ENCODE measurements around the gene NACC2. TPM values are rescaled to one million over a fixed set of nuclear protein-coding genes. Genes with fewer than 3 reads are reported as not detected.
"Not testable (repeated sequence)": the region's sequence is repeated elsewhere in the genome, so short reads cannot be mapped to it uniquely, and the experiment has no call there.

Gene NACC2
- total RNA-seq, 1 donor from 2014 or later = 4.5 TPM

- H3K36me3 Mint-ChIP-seq = no peaks in the 10 kb centered on the region
These were observed 50.0 kb downstream of the NACC2 start for GRCh38 chr9:136044971-136045594.

GRCh38 chr9:136044207-136044970, 50.7 kb downstream of the NACC2 start:
- H3K9me3 ChIP-seq (ENCODE audit: low read depth) = no peaks in the 10 kb centered on the region
- Mint-ChIP-seq H3K9me3 (peaks cover 5% of the 10 kb centered on the region), H3K4me1 (peaks cover 6% of the 10 kb centered on the region), H3K36me3 (peaks cover 4% of the 10 kb centered on the region), H3K27ac (no peak overlapping the region), H3K27me3 (ENCODE audit: insufficient read depth, low read depth) (peaks cover 4% of the 10 kb centered on the region), H3K4me3 (no peak overlapping the region)
- no peaks in the 10 kb centered on the region for H3K4me1 ChIP-seq
- no peaks in the 10 kb centered on the region for H3K36me3 ChIP-seq
- no peaks in the 10 kb centered on the region for H4K20me1 ChIP-seq (ENCODE audit: low read depth)
- no peaks in the 10 kb centered on the region for H3K27me3 ChIP-seq
- no peaks in the 10 kb centered on the region for H3K79me2 ChIP-seq (ENCODE audit: low read depth)
- TF ChIP-seq EZH2phosphoT487 (IDR thresholded peaks at IDR 0.05) = no peak
- no peak for TF ChIP-seq EZH2 (IDR thresholded peaks at IDR 0.05)
- no peaks in the 10 kb centered on the region for H3F3A ChIP-seq (ENCODE audit: low read depth)
- H2AFZ ChIP-seq (replicated peaks) = no peak overlapping the region
- H3K4me2 ChIP-seq = no peak overlapping the region
- H3K27ac ChIP-seq = no peak overlapping the region
- no peak overlapping the region for H3K9ac ChIP-seq
- DNase-seq (ENCODE audit: low spot score) = no peak
- no peak overlapping the region for H3K4me3 ChIP-seq

More at GRCh38 chr9:136044971-136045594, 50.0 kb downstream of the NACC2 start:
- Mint-ChIP-seq H3K4me1 (peaks cover 6% of the 10 kb centered on the region), H3K27me3 (ENCODE audit: insufficient read depth, low read depth) (peaks cover 4% of the 10 kb centered on the region), H3K27ac (no peak overlapping the region), H3K4me3 (no peak overlapping the region), H3K9me3 (no peaks in the 10 kb centered on the region)
- Histone ChIP-seq H2AFZ (replicated peaks) (no peak overlapping the region), H3K9ac (no peak overlapping the region), H3F3A (ENCODE audit: low read depth) (peaks cover 2% of the 10 kb centered on the region), H3K27ac (no peak overlapping the region), H3K4me2 (no peak overlapping the region), H4K20me1 (ENCODE audit: low read depth) (no peaks in the 10 kb centered on the region), H3K79me2 (ENCODE audit: low read depth) (no peaks in the 10 kb centered on the region), H3K9me3 (ENCODE audit: low read depth) (no peaks in the 10 kb centered on the region), H3K36me3 (no peaks in the 10 kb centered on the region), H3K27me3 (no peaks in the 10 kb centered on the region), H3K4me3 (no peak overlapping the region), H3K4me1 (no peaks in the 10 kb centered on the region)
- DNase-seq (ENCODE audit: low spot score) = no peak
- TF ChIP-seq CTCF (IDR thresholded peaks at IDR 0.05) = no peak

GRCh38 chr9:136043441-136043991, 51.6 kb downstream of the NACC2 start:
- no peaks in the 10 kb centered on the region for H3F3A ChIP-seq (ENCODE audit: low read depth)
- no peak overlapping the region for H3K9ac ChIP-seq
- H2AFZ ChIP-seq (replicated peaks) = no peak overlapping the region
- no peak overlapping the region for H3K27ac Mint-ChIP-seq
- H3K4me2 ChIP-seq = no peak overlapping the region
- H3K36me3 ChIP-seq = no peaks in the 10 kb centered on the region
- H3K9me3 ChIP-seq (ENCODE audit: low read depth) = no peaks in the 10 kb centered on the region
- TF ChIP-seq EZH2phosphoT487 (IDR thresholded peaks at IDR 0.05) = no peak
- TF ChIP-seq CTCF (IDR thresholded peaks at IDR 0.05) = no peak
- no peak for TF ChIP-seq EZH2 (IDR thresholded peaks at IDR 0.05)
- no peak for DNase-seq (ENCODE audit: low spot score)
- H3K27me3 Mint-ChIP-seq (ENCODE audit: insufficient read depth, low read depth) = peaks cover 2% of the 10 kb centered on the region
- no peak overlapping the region for H3K27ac ChIP-seq
- peaks cover 7% of the 10 kb centered on the region for H3K9me3 Mint-ChIP-seq
- H3K36me3 Mint-ChIP-seq = peaks cover 4% of the 10 kb centered on the region
- H3K79me2 ChIP-seq (ENCODE audit: low read depth) = no peaks in the 10 kb centered on the region
- no peaks in the 10 kb centered on the region for H4K20me1 ChIP-seq (ENCODE audit: low read depth)
- H3K27me3 ChIP-seq = no peaks in the 10 kb centered on the region
- no peak overlapping the region for H3K4me3 Mint-ChIP-seq
- peaks cover 6% of the 10 kb centered on the region for H3K4me1 Mint-ChIP-seq
- H3K4me1 ChIP-seq = no peaks in the 10 kb centered on the region
- H3K4me3 ChIP-seq = no peak overlapping the region

- Mint-ChIP-seq H3K4me3 (no peak overlapping the region), H3K4me1 (peaks cover 6% of the 10 kb centered on the region), H3K27me3 (ENCODE audit: insufficient read depth, low read depth) (no peaks in the 10 kb centered on the region), H3K9me3 (peaks cover 13% of the 10 kb centered on the region), H3K36me3 (peaks cover 8% of the 10 kb centered on the region), H3K27ac (no peak overlapping the region)
- no peaks in the 10 kb centered on the region for H3K36me3 ChIP-seq
- H4K20me1 ChIP-seq (ENCODE audit: low read depth) = no peaks in the 10 kb centered on the region
- TF ChIP-seq CTCF (IDR thresholded peaks at IDR 0.05) = no peak
- no peak for TF ChIP-seq EZH2 (IDR thresholded peaks at IDR 0.05)
- no peak for TF ChIP-seq EZH2phosphoT487 (IDR thresholded peaks at IDR 0.05)
- no peaks in the 10 kb centered on the region for H3K27me3 ChIP-seq
- H3K9me3 ChIP-seq (ENCODE audit: low read depth) = no peaks in the 10 kb centered on the region
- H3K4me2 ChIP-seq = no peak overlapping the region
- H3K79me2 ChIP-seq (ENCODE audit: low read depth) = no peaks in the 10 kb centered on the region
- no peak overlapping the region for H3K27ac ChIP-seq
- H3F3A ChIP-seq (ENCODE audit: low read depth) = no peaks in the 10 kb centered on the region
- H3K4me3 ChIP-seq = no peak overlapping the region
- no peak overlapping the region for H2AFZ ChIP-seq (replicated peaks)
- DNase-seq (ENCODE audit: low spot score) = no peak
- no peaks in the 10 kb centered on the region for H3K4me1 ChIP-seq
- H3K9ac ChIP-seq = no peak overlapping the region
These were observed 52.5 kb downstream of the NACC2 start for GRCh38 chr9:136042541-136042940.

- H4K20me1 ChIP-seq (ENCODE audit: low read depth) = not testable (repeated sequence)
These were observed 54.2 kb downstream of the NACC2 start for GRCh38 chr9:136040848-136041247.

More at GRCh38 chr9:136040848-136041247, 54.2 kb downstream of the NACC2 start:
- H3F3A ChIP-seq (ENCODE audit: low read depth); H3K4me3 ChIP-seq; H3K9me3 ChIP-seq (ENCODE audit: low read depth); H3K79me2 ChIP-seq (ENCODE audit: low read depth); H3K27ac ChIP-seq; H3K27me3 Mint-ChIP-seq (ENCODE audit: insufficient read depth, low read depth); H3K36me3 Mint-ChIP-seq; H3K4me1 ChIP-seq; H3K4me3 Mint-ChIP-seq; H3K36me3 ChIP-seq; H3K27ac Mint-ChIP-seq; DNase-seq (ENCODE audit: low spot score); H3K27me3 ChIP-seq; H3K4me2 ChIP-seq; H2AFZ ChIP-seq (replicated peaks); H3K4me1 Mint-ChIP-seq; H3K9ac ChIP-seq: not testable (repeated sequence)
- H3K9me3 Mint-ChIP-seq = peaks cover 24% of the 10 kb centered on the region

All from neural progenitor cell (in vitro differentiated cells).